Liver (tissue), 3 donors: Measurements from ENCODE around the gene FAM151B.

Experiments
- CTCF ChIP-seq: fragments of 150-350 bp; IDR thresholded peaks from 2 replicates; pipeline ENCODE4 v1.5.1; 2017; ENCODE audit warnings: improper control_type of control experiment, low read depth, low read length; ENCODE audit not compliant: missing input control
- GABPA ChIP-seq, 2 donors: IDR thresholded peaks in 1 of 2; conservative IDR thresholded peaks in 1 of 2; 2 replicates each; pipeline ENCODE4 v1.6.1; 2016; ENCODE audit warnings: antibody characterized with exemption in 2 of 2, mild to moderate bottlenecking in 1 of 2, moderate library complexity in 1 of 2
- HNF4A ChIP-seq, 2 donors: conservative IDR thresholded peaks; 2 replicates each; pipeline ENCODE4 v1.6.1; 2016; ENCODE audit warnings: antibody characterized with exemption in 2 of 2, mild to moderate bottlenecking in 2 of 2
- JUND ChIP-seq, 2 donors: IDR thresholded peaks; 2 replicates each; pipeline ENCODE4 v1.6.1; 2016; ENCODE audit warnings: antibody characterized with exemption in 2 of 2
- MAX ChIP-seq: IDR thresholded peaks from 2 replicates; pipeline ENCODE4 v1.6.1; 2016; ENCODE audit warnings: antibody characterized with exemption
- RAD21 ChIP-seq, 2 donors: IDR thresholded peaks; 2 replicates each; pipeline ENCODE4 v1.6.1; 2016; ENCODE audit warnings: antibody characterized with exemption in 2 of 2, mild to moderate bottlenecking in 2 of 2
- REST ChIP-seq: IDR thresholded peaks from 2 replicates; pipeline ENCODE4 v1.6.1; 2016; ENCODE audit warnings: antibody characterized with exemption, mild to moderate bottlenecking
- RXRA ChIP-seq, 2 donors: IDR thresholded peaks; 2 replicates each; pipeline ENCODE4 v1.6.1; 2017 to 2018; ENCODE audit warnings: antibody characterized with exemption in 2 of 2, mild to moderate bottlenecking in 1 of 2
- SP1 ChIP-seq: IDR thresholded peaks from 2 replicates; pipeline ENCODE4 v1.6.1; 2018; ENCODE audit warnings: antibody characterized with exemption, mild to moderate bottlenecking
- TAF1 ChIP-seq: conservative IDR thresholded peaks from 2 replicates; pipeline ENCODE4 v1.6.1; 2016; ENCODE audit warnings: antibody characterized with exemption, mild to moderate bottlenecking
- YY1 ChIP-seq: IDR thresholded peaks from 2 replicates; pipeline ENCODE4 v1.6.1; 2016; ENCODE audit warnings: antibody characterized with exemption, mild to moderate bottlenecking
- ZBTB33 ChIP-seq: IDR thresholded peaks from 2 replicates; pipeline ENCODE4 v1.6.1; 2016; ENCODE audit warnings: antibody characterized with exemption
- donor health status: healthy.
- donor health status: healthy.

- TF ChIP-seq TAF1 (no peak), RAD21 (IDR thresholded peaks at IDR 0.05) (no peak), SP1 (no peak), CTCF (no peak), RXRA (IDR thresholded peaks at IDR 0.05) (no peak), MAX (no peak), GABPA (IDR thresholded peaks at IDR 0.05 in 1 of 2, conservative IDR thresholded peaks at IDR 0.05 in 1 of 2) (no peak), REST (no peak), YY1 (no peak), HNF4A (conservative IDR thresholded peaks at IDR 0.05) (no peak), JUND (IDR thresholded peaks at IDR 0.05) (no peak), ZBTB33 (no peak)
Measured at GRCh38 chr5:80492741-80493140, 4.8 kb downstream of the FAM151B start.
